IMR-90 (cell line): ENCODE data around the gene SLC35B4. TPM values are rescaled to one million over a fixed set of nuclear protein-coding genes. Genes with fewer than 3 reads are reported as not detected.

Experiments used
- ATAC-seq: fragments of 200-7000 bp; cut with Tn5 transposase; 2 replicates; pipeline ENCODE4 v1.9.1; 2020; ENCODE audit warnings: low read depth, mild to moderate bottlenecking, moderate library complexity
- BruUV-seq: library from RNA; stranded (reverse); fragments of 400-500 nt; replicated peaks from 2 replicates; lab custom pipeline; 2021; lab: Mats Ljungman, UMichigan
- CTCF ChIA-PET: fragments of 300-600 bp; formaldehyde crosslinking; extraction: SDS; loops from one replicate; lab custom pipeline; 2021; ENCODE audit warnings: antibody characterized with exemption; lab: Yijun Ruan, JAX
- POLR2A ChIA-PET: fragments of 300-600 bp; sonication (Branson Sonifier 250); formaldehyde crosslinking; loops from one replicate; lab custom pipeline; 2022; ENCODE audit warnings: antibody characterized with exemption; ENCODE audit not compliant: unreplicated experiment; lab: Charles Lee
- DNase-seq: peaks from one replicate; pipeline ENCODE4 v3.0.0; 2013
- H2AFZ ChIP-seq: replicated peaks from 2 replicates; pipeline ENCODE3; 2013; ENCODE audit warnings: low read length, mild to moderate bottlenecking; ENCODE audit not compliant: poor library complexity
- H2AK5ac ChIP-seq: 2 replicates; pipeline ENCODE4 v1.6.1; 2013; ENCODE audit warnings: low read depth, low read length, inconsistent platforms
- H2AK9ac ChIP-seq: replicated peaks from 2 replicates; pipeline ENCODE3; 2013; ENCODE audit warnings: mild to moderate bottlenecking, low read depth, low read length, moderate library complexity; ENCODE audit not compliant: poor library complexity
- H2BK120ac ChIP-seq: 2 replicates; pipeline ENCODE4 v1.6.1; 2013; ENCODE audit warnings: low read depth, low read length, inconsistent platforms
- H2BK15ac ChIP-seq: 3 replicates; pipeline ENCODE4 v1.6.1; 2013; ENCODE audit warnings: low read depth, low read length, inconsistent platforms
- H2BK20ac ChIP-seq: 2 replicates; pipeline ENCODE4 v1.6.1; 2013; ENCODE audit warnings: low read depth, mild to moderate bottlenecking, inconsistent platforms, low read length, moderate library complexity
- H2BK5ac ChIP-seq: 2 replicates; pipeline ENCODE4 v1.6.1; 2013; ENCODE audit warnings: mild to moderate bottlenecking, low read depth, low read length, inconsistent platforms; ENCODE audit not compliant: poor library complexity, severe bottlenecking
- H3K14ac ChIP-seq: replicated peaks from 2 replicates; pipeline ENCODE4 v1.6.1; 2013; ENCODE audit warnings: low read depth, low read length, inconsistent platforms
- H3K18ac ChIP-seq: 2 replicates; pipeline ENCODE4 v1.6.1; 2013; ENCODE audit warnings: low read depth, low read length, control low read depth
- H3K23ac ChIP-seq: 2 replicates; pipeline ENCODE4 v1.6.1; 2013; ENCODE audit warnings: low read depth, low read length, inconsistent platforms
- H3K27ac ChIP-seq: 2 replicates; pipeline ENCODE4 v1.5.1; 2013; ENCODE audit warnings: mild to moderate bottlenecking, control low read depth, low read length; ENCODE audit not compliant: insufficient read depth
- H3K27me3 ChIP-seq: 2 replicates; pipeline ENCODE4 v1.6.1; 2013; ENCODE audit warnings: low read length; ENCODE audit not compliant: control insufficient read depth, insufficient read depth
- H3K36me3 ChIP-seq: 2 replicates; pipeline ENCODE4 v1.6.1; 2013; ENCODE audit warnings: low read length, mixed read lengths; ENCODE audit not compliant: control insufficient read depth, insufficient read depth
- H3K4ac ChIP-seq: 2 replicates; pipeline ENCODE4 v1.6.1; 2013; ENCODE audit warnings: low read depth, low read length, inconsistent platforms
- H3K4me1 ChIP-seq: 2 replicates; pipeline ENCODE4 v1.6.1; 2013; ENCODE audit warnings: low read length, mixed read lengths; ENCODE audit not compliant: control insufficient read depth, insufficient read depth
- H3K4me2 ChIP-seq: 2 replicates; pipeline ENCODE4 v1.6.1; 2013; ENCODE audit warnings: low read depth, mild to moderate bottlenecking, control low read depth, low read length, moderate library complexity
- H3K4me3 ChIP-seq: 2 replicates; pipeline ENCODE4 v1.5.1; 2013; ENCODE audit warnings: low read depth, mild to moderate bottlenecking, control low read depth, low read length, moderate library complexity; ENCODE audit not compliant: insufficient read depth
- H3K56ac ChIP-seq: 2 replicates; pipeline ENCODE4 v1.6.1; 2013; ENCODE audit warnings: low read length, inconsistent platforms; ENCODE audit not compliant: insufficient read depth; ENCODE audit errors: extremely low read depth
- H3K79me1 ChIP-seq, 2 experiments: 2 replicates each; pipeline ENCODE4 v1.6.1; 2013; ENCODE audit warnings: low read length in 2 of 2, inconsistent platforms in 1 of 2, low read depth in 1 of 2
- H3K9ac ChIP-seq: 2 replicates; pipeline ENCODE4 v1.6.1; 2013; ENCODE audit warnings: low read depth, low read length, control low read depth
- H3K9me1 ChIP-seq: 2 replicates; pipeline ENCODE4 v1.6.1; 2013; ENCODE audit warnings: low read length, inconsistent platforms; ENCODE audit not compliant: insufficient read depth
- H3K9me3 ChIP-seq: 2 replicates; pipeline ENCODE4 v1.6.1; 2013; ENCODE audit warnings: low read length; ENCODE audit not compliant: control insufficient read depth, insufficient read depth
- H4K20me1 ChIP-seq: 2 replicates; pipeline ENCODE4 v1.6.1; 2013; ENCODE audit warnings: low read length, inconsistent platforms; ENCODE audit not compliant: insufficient read depth
- H4K5ac ChIP-seq: 2 replicates; pipeline ENCODE4 v1.6.1; 2013; ENCODE audit warnings: mild to moderate bottlenecking, low read depth, low read length, control low read depth
- H4K8ac ChIP-seq, 2 experiments: 2 replicates each; pipeline ENCODE4 v1.6.1; 2013; ENCODE audit warnings: low read depth in 2 of 2, low read length in 2 of 2, control low read depth in 1 of 2, inconsistent platforms in 1 of 2
- H4K91ac ChIP-seq: 2 replicates; pipeline ENCODE4 v1.6.1; 2013; ENCODE audit warnings: low read depth, low read length, inconsistent platforms; ENCODE audit not compliant: insufficient read depth
- BHLHE40 ChIP-seq: fragments of 150-350 bp; IDR thresholded peaks from 2 replicates; pipeline ENCODE4 v1.6.1; 2016; ENCODE audit warnings: mild to moderate bottlenecking, low read depth, low read length
- CEBPB ChIP-seq: IDR thresholded peaks from 2 replicates; pipeline ENCODE4 v1.6.1; 2012; ENCODE audit warnings: low read depth, low read length, improper control_type of control experiment
- CHD1 ChIP-seq: IDR thresholded peaks from 2 replicates; pipeline ENCODE4 v1.6.1; 2012; ENCODE audit warnings: low read depth, low read length, improper control_type of control experiment
- CTCF ChIP-seq: conservative IDR thresholded peaks from 2 replicates; pipeline ENCODE4 v1.5.1; 2012; ENCODE audit warnings: mild to moderate bottlenecking, low read depth, low read length, improper control_type of control experiment
- FOS ChIP-seq: fragments of 150-350 bp; IDR thresholded peaks from 2 replicates; pipeline ENCODE4 v1.6.1; 2016; ENCODE audit warnings: low read depth, low read length
- MAFK ChIP-seq: IDR thresholded peaks from 2 replicates; pipeline ENCODE4 v1.6.1; 2012; ENCODE audit warnings: low read depth, low read length, improper control_type of control experiment
- MXI1 ChIP-seq: IDR thresholded peaks from 2 replicates; pipeline ENCODE4 v1.6.1; 2012; ENCODE audit warnings: low read depth, mild to moderate bottlenecking, low read length, moderate library complexity, borderline replicate concordance
- POLR2A ChIP-seq: IDR thresholded peaks from 2 replicates; pipeline ENCODE4 v1.6.1; 2012; ENCODE audit warnings: mild to moderate bottlenecking, low read depth, low read length
- RAD21 ChIP-seq: IDR thresholded peaks from 2 replicates; pipeline ENCODE4 v1.6.1; 2012; ENCODE audit warnings: low read length, improper control_type of control experiment
- RCOR1 ChIP-seq: IDR thresholded peaks from 2 replicates; pipeline ENCODE4 v1.6.1; 2012; ENCODE audit warnings: mild to moderate bottlenecking, low read length, improper control_type of control experiment; ENCODE audit not compliant: insufficient replicate concordance
- RFX5 ChIP-seq: IDR thresholded peaks from 2 replicates; pipeline ENCODE4 v1.8.0; 2012; ENCODE audit warnings: low read depth, mild to moderate bottlenecking, low read length, moderate library complexity
- USF2 ChIP-seq: fragments of 150-350 bp; IDR thresholded peaks from 2 replicates; pipeline ENCODE4 v1.6.1; 2017; ENCODE audit warnings: mild to moderate bottlenecking, antibody characterized with exemption, low read length, low read depth
- WGBS, 2 experiments: methylation state at CpG; one replicate each; pipeline versions ENCODE4 v1.1.5 to v1.1.7; 2013; ENCODE audit warnings: missing lambda C conversion rate in 2 of 2; ENCODE audit not compliant: insufficient read length in 1 of 2; ENCODE audit errors: extremely low coverage in 2 of 2; 5-methylcytosine and 5-hydroxymethylcytosine counted together
- dilution Hi-C: fragments of 300-500 bp; cut with HindIII; formaldehyde crosslinking; loops from one replicate; pipeline ENCODE4 v1.14.3; 2018; ENCODE audit warnings: low sequenced_read_pairs; ENCODE audit not compliant: unreplicated experiment
- in situ Hi-C: fragments of 300-500 bp; cut with MboI; formaldehyde crosslinking; loops from 3 replicates; pipeline ENCODE4 v1.14.3; 2019; ENCODE audit warnings: low sequenced_read_pairs, inconsistent platforms, mixed read lengths
- intact Hi-C: fragments of 100-400 bp; cut with micrococcal nuclease; formaldehyde crosslinking; loops from 2 replicates; pipeline ENCODE4 v1.10.0; 2022
- polyA plus RNA-seq, 3 experiments: library from polyadenylated mRNA; depleted of rRNA; stranded (reverse); fragments of >200 nt; gene quantifications; 2 replicates each; pipeline ENCODE4 v1.2.3, GENCODE V29; 2012; ENCODE audit warnings: low replicate concordance in 1 of 3
- total RNA-seq: library from RNA; depleted of rRNA; stranded (reverse); fragments of >200 nt; gene quantifications from 2 replicates; pipeline ENCODE4 v1.2.3, GENCODE V29; 2012
- TF ChIP-seq, protein P1 (sequence below): fragments of 150-350 bp; IDR thresholded peaks from 2 replicates; pipeline ENCODE4 v1.6.1; 2016; ENCODE audit warnings: low read depth, mild to moderate bottlenecking, low read length, moderate library complexity, borderline replicate concordance

The SLC35B4 gene
- total and polyA plus RNA-seq, 2 of the 4 experiments (the other 2 are of a cell fraction) = 10.0 to 15.6 TPM

DNA sequence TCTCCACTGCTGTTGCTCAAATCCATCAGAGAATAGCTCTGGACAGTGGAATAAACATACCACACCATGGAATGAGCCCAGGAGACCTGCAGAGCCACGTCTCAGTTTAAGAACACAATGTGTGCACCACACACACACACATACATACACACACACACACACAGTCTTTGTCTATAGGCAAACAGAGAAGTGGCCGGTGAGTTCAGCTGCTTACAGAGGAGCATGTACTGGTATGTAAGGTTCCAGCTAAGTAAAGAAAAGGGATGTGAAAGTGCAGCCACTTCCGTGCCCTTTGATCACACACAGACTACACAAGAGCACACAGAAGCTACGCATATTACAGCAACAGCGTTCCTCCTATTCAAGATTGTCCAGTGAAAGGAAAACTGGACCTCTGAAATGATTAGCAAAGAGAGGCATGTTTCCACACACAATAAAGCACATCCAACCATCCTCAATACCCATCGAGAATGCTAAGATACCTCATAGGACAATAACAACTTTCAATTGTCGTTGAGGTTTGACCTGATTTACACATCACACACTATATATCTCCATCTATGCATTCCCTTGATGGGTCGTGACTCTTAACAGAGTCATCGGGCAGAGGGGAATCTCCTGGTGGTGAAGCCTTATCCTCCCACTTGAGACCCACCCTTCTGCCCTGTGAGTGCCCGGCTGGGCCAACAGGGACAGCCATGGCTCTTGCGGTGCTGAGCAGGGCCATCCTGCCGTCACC is 23.6 kb downstream of the SLC35B4 start (continued):
- TF ChIP-seq BHLHE40 = no peak

- in situ Hi-C loops = no loop called here
- no peak overlapping the region for H3K4me3 ChIP-seq
- CTCF ChIA-PET = no interaction called here
- H2AK5ac ChIP-seq = no peak overlapping the region
- no peak overlapping the region for H4K91ac ChIP-seq
- no peak overlapping the region for H3K27ac ChIP-seq
- H4K20me1 ChIP-seq = no peaks in the 10 kb centered on the region
- no peak overlapping the region for H2BK15ac ChIP-seq
- intact Hi-C loops = no loop called here
- H3K9ac ChIP-seq = no peak overlapping the region
- no peak overlapping the region for H3K14ac ChIP-seq
- H3K9me1 ChIP-seq = no peaks in the 10 kb centered on the region; the same call in 1 of the 2 replicates
- DNase-seq (peak; percentile 15), ATAC-seq (no peak)
- no peaks in the 10 kb centered on the region for H3K27me3 ChIP-seq
- BruUV-seq = no TSS peak
- POLR2A ChIA-PET = interaction anchor here (1.0 kb wide), 1 partner anchor 9 kb away, joined by 3 read pairs; no protein-coding TSS in a partner anchor
- H4K5ac ChIP-seq = no peak overlapping the region
- no peak overlapping the region for H4K8ac ChIP-seq
- no peak overlapping the region for H2AK9ac ChIP-seq
- H3K79me1 ChIP-seq = no peaks in the 10 kb centered on the region
- H3K56ac ChIP-seq = no peak overlapping the region
- H2BK5ac ChIP-seq = no peak overlapping the region
- peaks cover 12% of the 10 kb centered on the region for H3K36me3 ChIP-seq
- H3K4me1 ChIP-seq = no peaks in the 10 kb centered on the region
- H2BK20ac ChIP-seq = no peak overlapping the region
- dilution Hi-C loops = no loop called here
- WGBS, 2 experiments = 80% methylated on average over 1 of the region's 3 CpGs; no CpG with 5 or more reads in 1 of the 2 experiments
- H3K4ac ChIP-seq = no peak overlapping the region
- no peak overlapping the region for H2BK120ac ChIP-seq
- H2AFZ ChIP-seq = no peak overlapping the region
- H3K23ac ChIP-seq = no peak overlapping the region
- H3K4me2 ChIP-seq = no peak overlapping the region
- no peak overlapping the region for H3K18ac ChIP-seq
- H3K9me3 ChIP-seq = no peaks in the 10 kb centered on the region
- TF ChIP-seq RFX5 = no peak
- TF ChIP-seq USF2 = no peak
- no peak for TF ChIP-seq CTCF
- TF ChIP-seq RAD21 = no peak
- TF ChIP-seq MAFK = no peak
- TF ChIP-seq, protein P1, sequence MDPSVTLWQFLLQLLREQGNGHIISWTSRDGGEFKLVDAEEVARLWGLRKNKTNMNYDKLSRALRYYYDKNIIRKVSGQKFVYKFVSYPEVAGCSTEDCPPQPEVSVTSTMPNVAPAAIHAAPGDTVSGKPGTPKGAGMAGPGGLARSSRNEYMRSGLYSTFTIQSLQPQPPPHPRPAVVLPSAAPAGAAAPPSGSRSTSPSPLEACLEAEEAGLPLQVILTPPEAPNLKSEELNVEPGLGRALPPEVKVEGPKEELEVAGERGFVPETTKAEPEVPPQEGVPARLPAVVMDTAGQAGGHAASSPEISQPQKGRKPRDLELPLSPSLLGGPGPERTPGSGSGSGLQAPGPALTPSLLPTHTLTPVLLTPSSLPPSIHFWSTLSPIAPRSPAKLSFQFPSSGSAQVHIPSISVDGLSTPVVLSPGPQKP = no peak
- no peak for TF ChIP-seq MXI1
- TF ChIP-seq RCOR1 = no peak
- no peak for TF ChIP-seq CEBPB
- no peak for TF ChIP-seq FOS
- no peak for TF ChIP-seq POLR2A
- TF ChIP-seq CHD1 = no peak
Observed at GRCh38 chr7:134290286-134290685, 26.4 kb downstream of the SLC35B4 start.
